ENCODE data around the gene HSD17B8.

HSD17B8 gene

GRCh38 chr6:33192105-33192646 lies 12.3 kb upstream of the HSD17B8 start, which contains the start of gene COL11A2:
TSS of gene COL11A2 (minus strand) at chr6:33192467. CDS start at chr6:33192240, 227 bp downstream.
- DNase-seq (ENCODE audit: low read depth) = no peak
- TF ChIP-seq CTCF (IDR thresholded peaks at IDR 0.05; ENCODE audit: low read depth, low read length) = no peak
- no peak for TF ChIP-seq MAX (IDR thresholded peaks at IDR 0.05; ENCODE audit: low read depth, low read length)
- no peak for TF ChIP-seq POLR2A (IDR thresholded peaks at IDR 0.05; ENCODE audit: extremely low read depth, insufficient read length)
- TF ChIP-seq MYC (IDR thresholded peaks at IDR 0.05; ENCODE audit: low read depth, low read length) = no peak
- no peak within 1 kb of the TSS for H3K4me3 ChIP-seq (ENCODE audit: low read depth, low read length)

GRCh38 chr6:33192671-33193602 lies 11.5 kb upstream of the HSD17B8 start:
- TF ChIP-seq CTCF (IDR thresholded peaks at IDR 0.05; ENCODE audit: low read depth, low read length) = no peak
- TF ChIP-seq MAX (IDR thresholded peaks at IDR 0.05; ENCODE audit: low read depth, low read length) = no peak
- no peak for TF ChIP-seq POLR2A (IDR thresholded peaks at IDR 0.05; ENCODE audit: extremely low read depth, insufficient read length)
- TF ChIP-seq MYC (IDR thresholded peaks at IDR 0.05; ENCODE audit: low read depth, low read length) = no peak
- H3K4me3 ChIP-seq (ENCODE audit: low read depth, low read length) = no peak overlapping the region
- DNase-seq (ENCODE audit: low read depth) = no peak

- H3K4me3 ChIP-seq (ENCODE audit: low read depth, low read length) = no peak overlapping the region
- no peak for DNase-seq (ENCODE audit: low read depth)
- no peak for TF ChIP-seq MAX (IDR thresholded peaks at IDR 0.05; ENCODE audit: low read depth, low read length)
- no peak for TF ChIP-seq CTCF (IDR thresholded peaks at IDR 0.05; ENCODE audit: low read depth, low read length)
- TF ChIP-seq MYC (IDR thresholded peaks at IDR 0.05; ENCODE audit: low read depth, low read length) = no peak
- no peak for TF ChIP-seq POLR2A (IDR thresholded peaks at IDR 0.05; ENCODE audit: extremely low read depth, insufficient read length)
These were observed 10.8 kb upstream of the HSD17B8 start for GRCh38 chr6:33193619-33194018.

GRCh38 chr6:33194431-33194979 lies 9.9 kb upstream of the HSD17B8 start:
- no peak for DNase-seq (ENCODE audit: low read depth)
- no peak overlapping the region for H3K4me3 ChIP-seq (ENCODE audit: low read depth, low read length)
- TF ChIP-seq MYC (IDR thresholded peaks at IDR 0.05; ENCODE audit: low read depth, low read length) = no peak

- TF ChIP-seq CTCF (IDR thresholded peaks at IDR 0.05; ENCODE audit: low read depth, low read length) (no peak), POLR2A (IDR thresholded peaks at IDR 0.05; ENCODE audit: extremely low read depth, insufficient read length) (no peak), MYC (IDR thresholded peaks at IDR 0.05; ENCODE audit: low read depth, low read length) (no peak)
- DNase-seq (ENCODE audit: low read depth) = no peak
- H3K4me3 ChIP-seq (ENCODE audit: low read depth, low read length) = no peak overlapping the region
These were observed 8.9 kb upstream of the HSD17B8 start for GRCh38 chr6:33195304-33196165.

Data from NB4 (cell line).